Pancreas (tissue), 10 donors: ENCODE results near the gene MOBP. TPM values are rescaled to one million over a fixed set of nuclear protein-coding genes. Genes with fewer than 3 reads are reported as not detected.
A peak's percentile ranks its signal among the peaks of the same experiment; 100 is the strongest.

Source experiments
- ATAC-seq, 4 donors: fragments of 200-7000 bp; cut with Tn5 transposase; one replicate each; pipeline versions ENCODE4 v1.8.0 to v1.9.1; 2020; ENCODE audit warnings: mild to moderate bottlenecking in 4 of 4, moderate library complexity in 4 of 4
- DNase-seq, 6 donors: peaks; one replicate each; pipeline ENCODE4 v3.0.0-alpha.2; 2020
- FAIRE-seq: peaks from 2 replicates; lab custom pipeline; 2012; peaks lifted over from hg19 to GRCh38; lab: Jason Lieb, UNC
- H3K27ac ChIP-seq, 4 donors: fragments of 200-600 bp; sonication (generic); 1 replicate in 3 of 4; 2 replicates in 1 of 4; pipeline versions ENCODE4 v1.5.0 to v1.8.0; 2020
- H3K27me3 ChIP-seq, 4 donors: fragments of 200-600 bp; one replicate each; pipeline ENCODE4 v1.8.0; 2021
- H3K36me3 ChIP-seq, 3 donors: fragments of 200-600 bp; sonication (generic) in 1 of 3; one replicate each; pipeline versions ENCODE4 v1.5.0 to v1.8.0; 2020 to 2021
- H3K4me1 ChIP-seq, 3 donors: fragments of 200-600 bp; one replicate each; pipeline ENCODE4 v1.8.0; 2021
- H3K4me3 ChIP-seq, 4 donors: fragments of 200-600 bp; sonication (generic) in 2 of 4; one replicate each; pipeline versions ENCODE4 v1.5.0 to v1.8.0; 2020 to 2021
- H3K9me3 ChIP-seq, 4 donors: fragments of 200-600 bp; one replicate each; pipeline ENCODE4 v1.8.0; 2021
- WGBS, 2 donors: extraction: QIAGEN DNeasy Blood & Tissue Kit; methylation state at CpG; one replicate each; pipeline ENCODE4 v1.1.7; 2013; 5-methylcytosine and 5-hydroxymethylcytosine counted together
- intact Hi-C, 3 donors: fragments of 100-400 bp; cut with DNase I; formaldehyde crosslinking; loops; one replicate each; pipeline versions ENCODE4 v1.11.1 to v1.14.2; 2022
- polyA plus RNA-seq, 2 donors: library from polyadenylated mRNA; stranded (reverse); fragments of 200-250 nt; gene quantifications; one replicate each; pipeline ENCODE4 v1.2.3, GENCODE V29; 2013
- total RNA-seq, 6 donors: library from RNA; stranded (reverse); fragmentation: NEBNext Ultra II Directional in 4 of 6; extraction: Animal tissue kit (Norgen Biotek cat#: 25700) in 4 of 6; gene quantifications; one replicate each; pipeline versions ENCODE4 v1.2.1 to v1.2.4, GENCODE V29; 2021 to 2023
- TF ChIP-seq, protein P1 (sequence below), 4 donors: fragments of 200-600 bp; sonication (generic) in 3 of 4; IDR thresholded peaks; one replicate each; pipeline versions ENCODE4 v1.5.0 to v1.8.0; 2021; ENCODE audit warnings: antibody characterized with exemption in 4 of 4
- donor health status: healthy with polysubstance abuse.
- donor health status: DM: no; HTN: no; CAD: no; lungs with moderate emphysema.
- donor health status: DM: no; HTN: no; CAD: no.
- donor health status: control.
- donor health status: control.
- donor health status: Bipolar disorder and iron deficiency.
- donor health status: DM: yes; HTN: yes; CAD: no.
- donor health status: DM: no; HTN: no; CAD: no.
- donor health status: DM: no; HTN: no; CAD: no.
- donor health status: DM: yes; HTN: yes; CAD: no.

Gene MOBP
- total and polyA plus RNA-seq, 8 donors = not detected

DNA sequence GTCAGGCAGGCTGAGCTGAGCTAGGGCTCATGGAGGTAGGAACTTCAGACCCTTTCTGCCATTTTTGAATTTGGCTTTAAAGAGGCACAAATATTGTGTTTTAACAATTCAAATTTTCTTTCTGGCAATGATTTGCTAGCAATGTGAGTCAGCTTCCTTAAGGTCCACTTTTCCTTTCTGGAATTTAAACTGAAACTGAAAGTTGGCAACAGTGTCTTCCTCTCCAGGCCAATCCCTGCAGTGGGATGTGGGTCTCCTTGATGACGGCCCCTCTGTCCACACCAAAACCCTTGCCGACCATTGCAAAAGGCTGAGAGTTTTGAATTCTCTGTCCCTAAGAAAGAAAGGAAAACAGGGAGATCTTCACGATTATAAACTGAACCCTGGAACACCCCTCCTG, 33.8 kb upstream of the MOBP start:
- no peak overlapping the region for H3K4me3 ChIP-seq
- no peak overlapping the region for H3K27ac ChIP-seq
- DNase-seq = peak in 1 of 6 donors; percentile 1

DNA sequence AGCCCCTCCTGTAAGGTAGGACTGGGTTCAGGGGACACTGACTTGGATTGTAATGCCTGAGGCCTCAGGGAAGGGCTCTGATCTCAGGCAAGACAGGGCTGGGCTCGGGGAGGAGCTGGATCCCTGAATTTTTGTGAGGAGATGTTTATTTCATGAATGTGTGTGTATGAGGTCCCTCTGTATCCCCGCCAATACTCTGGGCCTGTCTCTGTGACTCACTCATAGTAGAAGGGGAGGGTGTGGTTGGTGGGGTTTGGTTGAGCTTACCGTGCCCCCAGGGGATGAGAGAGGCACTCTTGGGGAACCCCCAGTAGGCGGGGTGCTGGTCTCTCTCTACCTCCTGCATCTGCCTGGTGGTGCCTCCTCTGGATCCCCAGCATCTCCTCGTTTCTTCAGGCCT, 32.9 kb upstream of the MOBP start:
- H3K9me3 ChIP-seq = no peaks in the 10 kb centered on the region
- no peaks in the 10 kb centered on the region for H3K4me1 ChIP-seq
- no peak overlapping the region for H3K27ac ChIP-seq
- TF ChIP-seq, protein P1, sequence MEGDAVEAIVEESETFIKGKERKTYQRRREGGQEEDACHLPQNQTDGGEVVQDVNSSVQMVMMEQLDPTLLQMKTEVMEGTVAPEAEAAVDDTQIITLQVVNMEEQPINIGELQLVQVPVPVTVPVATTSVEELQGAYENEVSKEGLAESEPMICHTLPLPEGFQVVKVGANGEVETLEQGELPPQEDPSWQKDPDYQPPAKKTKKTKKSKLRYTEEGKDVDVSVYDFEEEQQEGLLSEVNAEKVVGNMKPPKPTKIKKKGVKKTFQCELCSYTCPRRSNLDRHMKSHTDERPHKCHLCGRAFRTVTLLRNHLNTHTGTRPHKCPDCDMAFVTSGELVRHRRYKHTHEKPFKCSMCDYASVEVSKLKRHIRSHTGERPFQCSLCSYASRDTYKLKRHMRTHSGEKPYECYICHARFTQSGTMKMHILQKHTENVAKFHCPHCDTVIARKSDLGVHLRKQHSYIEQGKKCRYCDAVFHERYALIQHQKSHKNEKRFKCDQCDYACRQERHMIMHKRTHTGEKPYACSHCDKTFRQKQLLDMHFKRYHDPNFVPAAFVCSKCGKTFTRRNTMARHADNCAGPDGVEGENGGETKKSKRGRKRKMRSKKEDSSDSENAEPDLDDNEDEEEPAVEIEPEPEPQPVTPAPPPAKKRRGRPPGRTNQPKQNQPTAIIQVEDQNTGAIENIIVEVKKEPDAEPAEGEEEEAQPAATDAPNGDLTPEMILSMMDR (IDR thresholded peaks at IDR 0.05) = no peak
- DNase-seq (peak in 1 of 6 donors; percentile 1), FAIRE-seq (no peak), ATAC-seq (no peak)
- WGBS, 2 donors = 59 to 82% methylated on average over 4 to 5 of the region's 5 CpGs
- intact Hi-C loops = no loop called here
- H3K36me3 ChIP-seq = no peaks in the 10 kb centered on the region
- H3K27me3 ChIP-seq = no peaks in the 10 kb centered on the region
- no peak overlapping the region for H3K4me3 ChIP-seq

More for the DNA sequence above, 33.8 kb upstream of the MOBP start:
- FAIRE-seq (no peak), ATAC-seq (peak in 2 of 4 donors; percentile 47 to 54)
- Histone ChIP-seq H3K9me3 (no peaks in the 10 kb centered on the region), H3K36me3 (no peaks in the 10 kb centered on the region), H3K4me1 (no peaks in the 10 kb centered on the region), H3K27me3 (no peaks in the 10 kb centered on the region)
- TF ChIP-seq, protein P1 (IDR thresholded peaks at IDR 0.05) = no peak
- WGBS, 2 donors = 67 to 79% methylated on average over 3 of the region's 3 CpGs
- intact Hi-C loops = no loop called here

DNA sequence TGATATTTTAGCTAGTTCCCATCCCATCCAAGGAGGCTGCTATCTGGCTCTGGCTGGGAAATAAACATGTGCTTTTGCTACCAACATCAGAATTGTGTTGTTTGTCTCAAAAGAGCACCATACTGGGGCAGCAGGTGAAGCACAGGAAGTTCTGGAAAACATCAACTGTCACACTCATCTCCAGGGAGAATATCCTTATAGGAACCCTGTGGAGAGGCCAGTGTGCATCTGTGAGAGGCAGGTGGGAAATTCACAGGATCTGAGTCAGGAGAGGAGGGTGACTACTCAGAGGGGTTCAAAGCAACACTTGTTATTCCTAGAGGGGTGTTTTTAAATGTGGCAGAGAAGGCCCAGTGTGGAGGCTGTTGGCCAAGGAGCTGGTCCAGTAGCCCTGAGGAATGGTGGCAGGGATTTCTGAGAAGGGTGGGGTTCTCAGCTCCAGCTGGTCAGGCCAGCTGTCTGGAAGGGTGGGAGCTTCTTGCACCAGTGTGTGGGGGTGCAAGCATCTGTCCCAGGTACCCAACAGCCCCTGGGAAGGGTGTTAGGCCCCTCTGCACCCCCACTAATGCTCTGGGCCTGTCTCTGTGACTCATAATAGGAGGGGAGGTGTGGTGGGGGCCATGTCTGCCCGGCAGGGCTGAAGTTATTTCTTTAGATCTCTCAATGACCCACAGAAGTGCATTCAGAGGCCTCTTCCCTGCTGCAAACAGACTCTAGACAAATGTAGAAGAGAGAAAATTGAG, 32.3 kb upstream of the MOBP start:
- Histone ChIP-seq H3K4me1 (no peaks in the 10 kb centered on the region), H3K27me3 (no peaks in the 10 kb centered on the region), H3K9me3 (no peaks in the 10 kb centered on the region), H3K27ac (no peak overlapping the region), H3K36me3 (no peaks in the 10 kb centered on the region), H3K4me3 (no peak overlapping the region)
- TF ChIP-seq, protein P1 (IDR thresholded peaks at IDR 0.05) = no peak
- 68 to 88% methylated on average over 1 of the region's 1 CpG for WGBS, 2 donors
- DNase-seq (peak in 1 of 6 donors; percentile 1), FAIRE-seq (no peak), ATAC-seq (no peak)
- intact Hi-C loops = no loop called here

- WGBS, 2 donors = 82 to 83% methylated on average over 4 of the region's 4 CpGs
- TF ChIP-seq, protein P1 (IDR thresholded peaks at IDR 0.05) = no peak
These were observed 28.6 kb upstream of the MOBP start for GRCh38 chr3:39438880-39439279.

DNA sequence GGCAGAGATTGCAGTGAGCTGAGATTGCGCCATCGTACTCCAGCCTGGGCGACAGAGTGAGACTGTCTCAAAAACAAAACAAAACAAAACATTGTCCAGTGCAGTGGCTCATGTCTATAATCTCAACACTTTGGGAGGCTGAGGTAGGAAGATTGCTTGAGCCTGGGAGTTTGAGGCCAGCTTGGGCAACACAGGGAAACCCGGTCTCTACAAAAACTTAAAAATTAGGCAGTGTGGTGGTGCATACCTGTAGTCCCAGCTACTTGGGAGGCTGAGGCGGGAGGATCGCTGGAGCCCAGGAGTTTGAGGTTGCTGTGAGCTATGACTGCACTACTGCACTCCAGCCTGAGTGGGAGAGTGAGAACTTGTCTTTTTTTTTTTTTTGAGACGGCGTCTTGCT, 27.2 kb upstream of the MOBP start:
- intact Hi-C loops = loop anchor here in 2 of 3 donors (10.0 kb wide), 2 partner anchors 54 to 64 kb away; no protein-coding TSS in a partner anchor
- Histone ChIP-seq H3K4me1 (no peaks in the 10 kb centered on the region), H3K4me3 (no peak overlapping the region), H3K27ac (no peak overlapping the region), H3K36me3 (no peaks in the 10 kb centered on the region), H3K27me3 (no peaks in the 10 kb centered on the region), H3K9me3 (no peaks in the 10 kb centered on the region)
- WGBS, 2 donors = 83% methylated on average over 8 of the region's 8 CpGs
- DNase-seq = no peak
- no peak for FAIRE-seq
- ATAC-seq = no peak
- TF ChIP-seq, protein P1 (IDR thresholded peaks at IDR 0.05) = no peak

More at GRCh38 chr3:39438880-39439279, 28.6 kb upstream of the MOBP start:
- ATAC-seq (no peak), FAIRE-seq (no peak), DNase-seq (no peak)
- intact Hi-C loops = no loop called here
- Histone ChIP-seq H3K27me3 (no peaks in the 10 kb centered on the region), H3K9me3 (no peaks in the 10 kb centered on the region), H3K27ac (no peak overlapping the region), H3K4me1 (no peaks in the 10 kb centered on the region), H3K36me3 (no peaks in the 10 kb centered on the region), H3K4me3 (no peak overlapping the region)
